ENCODE data around the gene NFKBIE.
A peak's percentile ranks its signal among the peaks of the same experiment; 100 is the strongest.

The NFKBIE gene

GRCh38 chr6:44227148-44227793 lies 38.1 kb downstream of the NFKBIE start:
- H3K27ac ChIP-seq = peak overlapping the region; percentile 20
- H3K4me1 ChIP-seq = peaks cover 4% of the 10 kb centered on the region
- no peaks in the 10 kb centered on the region for H3K79me2 ChIP-seq
- TF ChIP-seq CTCF (IDR thresholded peaks at IDR 0.05) = no peak
- H3K4me2 ChIP-seq (ENCODE audit: low read length) = no peak overlapping the region
- peak overlapping the region; percentile 14 for H2AFZ ChIP-seq
- no peaks in the 10 kb centered on the region for H3K9me3 ChIP-seq (ENCODE audit: control insufficient read depth, low read length)
- H3K36me3 ChIP-seq (ENCODE audit: control insufficient read depth, insufficient read depth, low read length) = no peaks in the 10 kb centered on the region
- no peaks in the 10 kb centered on the region for H3K27me3 ChIP-seq (ENCODE audit: control insufficient read depth, insufficient read depth, low read length)
- H3K4me3 ChIP-seq (ENCODE audit: low read depth, low read length) = no peak overlapping the region
- H3K9ac ChIP-seq = no peak overlapping the region

- peak overlapping the region; percentile 50 for H2AFZ ChIP-seq
- no peak overlapping the region for H3K4me3 ChIP-seq (ENCODE audit: low read depth, low read length)
- peak overlapping the region; percentile 20 for H3K27ac ChIP-seq
- no peaks in the 10 kb centered on the region for H3K27me3 ChIP-seq (ENCODE audit: control insufficient read depth, insufficient read depth, low read length)
- H3K4me1 ChIP-seq = peaks cover 7% of the 10 kb centered on the region
- no peaks in the 10 kb centered on the region for H3K36me3 ChIP-seq (ENCODE audit: control insufficient read depth, insufficient read depth, low read length)
- no peaks in the 10 kb centered on the region for H3K9me3 ChIP-seq (ENCODE audit: control insufficient read depth, low read length)
- H3K9ac ChIP-seq = no peak overlapping the region
- H3K79me2 ChIP-seq = no peaks in the 10 kb centered on the region
- H3K4me2 ChIP-seq (ENCODE audit: low read length) = no peak overlapping the region
- no peak for TF ChIP-seq CTCF (IDR thresholded peaks at IDR 0.05)
These were observed 38.8 kb downstream of the NFKBIE start for GRCh38 chr6:44226368-44227147.

- H3K4me1 ChIP-seq = peaks cover 12% of the 10 kb centered on the region
- no peaks in the 10 kb centered on the region for H3K36me3 ChIP-seq (ENCODE audit: control insufficient read depth, insufficient read depth, low read length)
- TF ChIP-seq CTCF (IDR thresholded peaks at IDR 0.05) = no peak
- no peak overlapping the region for H2AFZ ChIP-seq
- no peak overlapping the region for H3K27ac ChIP-seq
- no peaks in the 10 kb centered on the region for H3K27me3 ChIP-seq (ENCODE audit: control insufficient read depth, insufficient read depth, low read length)
- no peaks in the 10 kb centered on the region for H3K79me2 ChIP-seq
- H3K4me2 ChIP-seq (ENCODE audit: low read length) = no peak overlapping the region
- no peak overlapping the region for H3K9ac ChIP-seq
- H3K9me3 ChIP-seq (ENCODE audit: control insufficient read depth, low read length) = no peaks in the 10 kb centered on the region
- H3K4me3 ChIP-seq (ENCODE audit: low read depth, low read length) = no peak overlapping the region
These were observed 39.6 kb downstream of the NFKBIE start for GRCh38 chr6:44225579-44226325.

- Histone ChIP-seq H2AFZ (no peak overlapping the region), H3K4me1 (peaks cover 12% of the 10 kb centered on the region), H3K79me2 (no peaks in the 10 kb centered on the region), H3K9me3 (ENCODE audit: control insufficient read depth, low read length) (no peaks in the 10 kb centered on the region), H3K36me3 (ENCODE audit: control insufficient read depth, insufficient read depth, low read length) (no peaks in the 10 kb centered on the region), H3K27ac (no peak overlapping the region), H3K4me2 (ENCODE audit: low read length) (no peak overlapping the region), H3K27me3 (ENCODE audit: control insufficient read depth, insufficient read depth, low read length) (no peaks in the 10 kb centered on the region), H3K9ac (no peak overlapping the region), H3K4me3 (ENCODE audit: low read depth, low read length) (no peak overlapping the region)
- TF ChIP-seq CTCF (IDR thresholded peaks at IDR 0.05) = no peak
These were observed 40.4 kb downstream of the NFKBIE start for GRCh38 chr6:44224965-44225305.
